ENCODE results near the gene G6PC3. TPM values are rescaled to one million over a fixed set of nuclear protein-coding genes. Genes with fewer than 3 reads are reported as not detected.

The G6PC3 gene
- total and polyA plus RNA-seq, 12 donors, result 28.9 to 114 (median 34.7) TPM

GRCh38 chr17:44113382-44113781 is 42.8 kb downstream of the G6PC3 start:
- Histone ChIP-seq H3K4me1 (peaks cover 56 to 98% (median 84%) of the 10 kb centered on the region in 9 donors), H3K36me3 (peaks cover 0 to 46% (median 9%) of the 10 kb centered on the region in 9 donors), H3K4me3 (no peak overlapping the region), H3K27ac (peak overlapping the region in 9 of 10 donors; percentile 42 to 98 (median 91)), H3K9me3 (no peaks in the 10 kb centered on the region), H3K27me3 (no peaks in the 10 kb centered on the region)
- DNase-seq (no peak), ATAC-seq (no peak)
- intact Hi-C loops (cut with DNase I), result loop anchor here in 7 of 10 donors (2.0 to 10.0 kb wide), 5 partner anchors 17 to 169 kb away; partner anchors contain the start of genes G6PC3 (in 4 of the 7), PPY (in 1 of the 7) and TMEM101 (in 1 of the 7)
- 76 to 82% methylated on average over 1 of the region's 1 CpG for WGBS, 2 donors
- TF ChIP-seq, protein P1, sequence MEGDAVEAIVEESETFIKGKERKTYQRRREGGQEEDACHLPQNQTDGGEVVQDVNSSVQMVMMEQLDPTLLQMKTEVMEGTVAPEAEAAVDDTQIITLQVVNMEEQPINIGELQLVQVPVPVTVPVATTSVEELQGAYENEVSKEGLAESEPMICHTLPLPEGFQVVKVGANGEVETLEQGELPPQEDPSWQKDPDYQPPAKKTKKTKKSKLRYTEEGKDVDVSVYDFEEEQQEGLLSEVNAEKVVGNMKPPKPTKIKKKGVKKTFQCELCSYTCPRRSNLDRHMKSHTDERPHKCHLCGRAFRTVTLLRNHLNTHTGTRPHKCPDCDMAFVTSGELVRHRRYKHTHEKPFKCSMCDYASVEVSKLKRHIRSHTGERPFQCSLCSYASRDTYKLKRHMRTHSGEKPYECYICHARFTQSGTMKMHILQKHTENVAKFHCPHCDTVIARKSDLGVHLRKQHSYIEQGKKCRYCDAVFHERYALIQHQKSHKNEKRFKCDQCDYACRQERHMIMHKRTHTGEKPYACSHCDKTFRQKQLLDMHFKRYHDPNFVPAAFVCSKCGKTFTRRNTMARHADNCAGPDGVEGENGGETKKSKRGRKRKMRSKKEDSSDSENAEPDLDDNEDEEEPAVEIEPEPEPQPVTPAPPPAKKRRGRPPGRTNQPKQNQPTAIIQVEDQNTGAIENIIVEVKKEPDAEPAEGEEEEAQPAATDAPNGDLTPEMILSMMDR (IDR thresholded peaks at IDR 0.05), result no peak

- WGBS, 2 donors, result 73 to 80% methylated on average over 9 of the region's 9 CpGs
- Histone ChIP-seq H3K27me3 (no peaks in the 10 kb centered on the region), H3K4me3 (no peak overlapping the region), H3K27ac (peak overlapping the region in 8 of 10 donors; percentile 8 to 98 (median 92)), H3K9me3 (no peaks in the 10 kb centered on the region), H3K4me1 (peaks cover 51 to 98% (median 79%) of the 10 kb centered on the region in 9 donors), H3K36me3 (peaks cover 0 to 46% (median 9%) of the 10 kb centered on the region in 9 donors)
- ATAC-seq (no peak), DNase-seq (no peak)
- intact Hi-C loops (cut with DNase I), result loop anchor here in 7 of 10 donors (2.0 to 10.0 kb wide), 5 partner anchors 17 to 169 kb away; partner anchors contain the start of genes G6PC3 (in 4 of the 7), PPY (in 1 of the 7) and TMEM101 (in 1 of the 7)
- TF ChIP-seq, protein P1 (IDR thresholded peaks at IDR 0.05), result no peak
These were observed 43.6 kb downstream of the G6PC3 start for GRCh38 chr17:44113868-44114840.

DNA sequence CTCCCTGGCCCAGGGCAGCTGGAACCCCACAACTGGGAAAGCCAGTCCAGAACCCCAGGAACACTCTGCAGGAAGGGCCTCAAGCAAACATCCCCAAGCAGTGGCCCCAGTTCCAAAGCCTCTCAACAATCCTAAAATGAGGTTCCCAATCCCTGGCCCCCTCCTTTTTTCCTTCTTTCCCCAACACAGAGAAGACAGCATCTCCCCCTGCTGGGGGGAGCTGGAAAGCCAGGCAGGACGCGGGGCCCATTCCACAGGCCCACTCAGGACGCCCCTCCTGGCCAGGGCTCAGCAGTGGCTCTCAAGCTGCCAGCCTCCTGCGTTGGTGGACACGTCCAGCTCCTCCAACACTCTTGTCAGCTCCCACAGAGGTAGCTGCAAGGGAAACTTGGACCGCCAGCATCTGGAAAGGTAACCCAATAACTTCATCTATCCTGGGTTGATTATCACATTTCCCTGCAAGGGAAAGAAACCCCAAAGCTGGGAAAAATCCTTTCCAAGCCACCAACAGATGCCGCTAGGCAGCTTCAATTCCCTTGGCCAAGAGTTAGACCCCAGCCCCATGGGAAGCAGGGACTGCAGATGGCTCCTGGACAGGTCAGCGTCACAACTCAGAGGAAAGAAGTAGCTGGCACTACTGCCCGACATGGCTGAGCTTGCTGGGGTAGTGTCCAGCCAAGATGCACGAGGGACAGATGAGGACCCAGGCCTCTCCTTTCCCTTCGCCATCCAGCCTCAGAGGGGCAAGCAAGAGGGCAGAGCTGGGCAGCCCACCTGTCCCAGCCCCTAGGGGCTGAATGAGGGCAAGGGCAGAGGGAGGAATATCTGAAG is 45.3 kb downstream of the G6PC3 start:
- Histone ChIP-seq H3K36me3 (peaks cover 0 to 40% (median 9%) of the 10 kb centered on the region in 9 donors), H3K4me1 (peaks cover 37 to 98% (median 79%) of the 10 kb centered on the region in 9 donors), H3K27ac (peak overlapping the region in 5 of 10 donors; percentile 23 to 97 (median 50)), H3K9me3 (no peaks in the 10 kb centered on the region), H3K4me3 (no peak overlapping the region), H3K27me3 (no peaks in the 10 kb centered on the region)
- TF ChIP-seq, protein P1 (IDR thresholded peaks at IDR 0.05), result peak; percentile 55 to 85 (median 80)
- ATAC-seq (no peak), DNase-seq (no peak)
- intact Hi-C loops (cut with DNase I), result loop anchor here in 3 of 10 donors (5.0 to 10.0 kb wide), 3 partner anchors 101 to 171 kb away; partner anchors contain the start of genes PPY (in 1 of the 3) and TMEM101 (in 1 of the 3)
- 44 to 49% methylated on average over 11 of the region's 11 CpGs for WGBS, 2 donors

Data from heart right ventricle (tissue), 16 donors.